GM23248 (cell line): ENCODE data around the gene EPHB6. TPM values are rescaled to one million over a fixed set of nuclear protein-coding genes. Genes with fewer than 3 reads are reported as not detected.

Source experiments
- DNase-seq: peaks from one replicate; pipeline ENCODE4 v3.0.0-alpha.2; 2015
- H2AFZ ChIP-seq: fragments of 200-600 bp; sonication (generic); 2 replicates; pipeline ENCODE4 v1.6.1; 2016; ENCODE audit warnings: antibody characterized with exemption
- H3F3A ChIP-seq: fragments of 200-600 bp; sonication (generic); 2 replicates; pipeline ENCODE4 v1.6.1; 2016; ENCODE audit warnings: mild to moderate bottlenecking, antibody characterized with exemption, mixed run types; ENCODE audit not compliant: insufficient read depth
- H3K27ac ChIP-seq: fragments of 200-600 bp; sonication (generic); 2 replicates; pipeline ENCODE4 v1.5.1; 2016; ENCODE audit warnings: mild to moderate bottlenecking
- H3K27me3 ChIP-seq: fragments of 200-600 bp; sonication (generic); replicated peaks from 2 replicates; pipeline ENCODE4 v1.6.1; 2016; ENCODE audit warnings: mild to moderate bottlenecking; ENCODE audit not compliant: insufficient read depth
- H3K36me3 ChIP-seq: fragments of 200-600 bp; sonication (generic); 2 replicates; pipeline ENCODE4 v1.6.1; 2016; ENCODE audit warnings: low read depth, mild to moderate bottlenecking
- H3K4me1 ChIP-seq: fragments of 200-600 bp; sonication (generic); 2 replicates; pipeline ENCODE4 v1.6.1; 2016; ENCODE audit warnings: mild to moderate bottlenecking; ENCODE audit not compliant: insufficient read depth
- H3K4me2 ChIP-seq: fragments of 200-600 bp; sonication (generic); one replicate; pipeline ENCODE4 v1.6.1; 2016; ENCODE audit warnings: mild to moderate bottlenecking; ENCODE audit not compliant: unreplicated experiment
- H3K4me3 ChIP-seq: fragments of 200-600 bp; sonication (generic); 2 replicates; pipeline ENCODE4 v1.5.1; 2016; ENCODE audit warnings: mild to moderate bottlenecking
- H3K79me2 ChIP-seq: fragments of 200-600 bp; sonication (generic); 2 replicates; pipeline ENCODE4 v1.6.1; 2016; ENCODE audit warnings: mild to moderate bottlenecking; ENCODE audit not compliant: insufficient read depth
- H3K9ac ChIP-seq: fragments of 200-600 bp; sonication (generic); 2 replicates; pipeline ENCODE4 v1.6.1; 2016; ENCODE audit warnings: mild to moderate bottlenecking
- H3K9me2 ChIP-seq: fragments of 200-600 bp; sonication (generic); 2 replicates; pipeline ENCODE4 v1.6.1; 2016; ENCODE audit warnings: mixed run types, mild to moderate bottlenecking, moderate library complexity; ENCODE audit not compliant: insufficient read depth
- H3K9me3 ChIP-seq: fragments of 200-600 bp; sonication (generic); one replicate; pipeline ENCODE4 v1.6.1; 2017; ENCODE audit warnings: low read depth
- H4K20me1 ChIP-seq: fragments of 200-600 bp; sonication (generic); 2 replicates; pipeline ENCODE4 v1.6.0; 2016; ENCODE audit not compliant: insufficient read depth
- EZH2 ChIP-seq: fragments of 200-600 bp; sonication (generic); IDR thresholded peaks from 2 replicates; pipeline ENCODE4 v1.6.1; 2018; ENCODE audit warnings: antibody characterized with exemption, mild to moderate bottlenecking; ENCODE audit not compliant: insufficient read depth, poor library complexity, severe bottlenecking
- EZH2phosphoT487 ChIP-seq: fragments of 200-600 bp; sonication (generic); IDR thresholded peaks from 2 replicates; pipeline ENCODE4 v1.6.1; 2018; ENCODE audit warnings: antibody characterized with exemption, moderate library complexity, mild to moderate bottlenecking, low read depth; ENCODE audit not compliant: insufficient read depth
- WGBS, 2 experiments: methylation state at CpG; one replicate each; pipeline ENCODE4 v1.1.6; 2015 to 2017; ENCODE audit warnings: low lambda C conversion rate in 2 of 2, low coverage in 1 of 2; ENCODE audit errors: missing lambda C conversion rate in 2 of 2; 5-methylcytosine and 5-hydroxymethylcytosine counted together
- in situ Hi-C: fragments of 300-500 bp; cut with MboI; formaldehyde crosslinking; loops from 2 replicates; pipeline ENCODE4 v1.15.0; 2020
- polyA plus RNA-seq: library from polyadenylated mRNA; unstranded; fragments of >200 nt; fragmentation: Nextera tagmentation; extraction: Ambion mirVana; gene quantifications from 2 replicates; pipeline ENCODE4 v1.2.1, GENCODE V29; 2016
- total RNA-seq: library from RNA; depleted of rRNA; stranded (reverse); fragments of >200 nt; shearing (Covaris generic); gene quantifications from 2 replicates; pipeline ENCODE4 v1.2.3, GENCODE V29; 2014

The EPHB6 gene
- total and polyA plus RNA-seq, 2 experiments from 2014 or later: 0.11 to 1.2 TPM

DNA sequence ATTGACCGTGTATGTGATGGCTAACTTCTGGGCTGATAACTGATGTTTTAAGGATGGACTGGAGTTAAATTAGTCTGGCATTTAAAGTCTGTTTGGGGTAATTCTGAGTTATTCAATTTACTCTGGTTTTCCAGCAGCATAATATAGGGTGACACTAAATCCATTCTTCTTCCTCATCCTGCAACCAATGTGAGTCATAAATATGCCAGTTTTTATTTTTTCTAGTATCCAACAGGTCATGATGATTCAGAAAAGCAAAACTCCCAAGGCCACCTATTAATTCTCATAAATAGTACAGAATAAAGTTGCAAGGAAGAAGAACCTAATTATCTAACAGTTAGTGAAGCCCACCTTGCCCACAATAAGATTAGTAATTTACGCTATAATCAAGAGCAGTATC lies 7.5 kb upstream of the EPHB6 start:
- Histone ChIP-seq H3K27ac (no peak overlapping the region), H3K4me2 (no peak overlapping the region), H3K4me3 (no peak overlapping the region), H4K20me1 (no peaks in the 10 kb centered on the region), H3K36me3 (no peaks in the 10 kb centered on the region), H3K9me3 (no peaks in the 10 kb centered on the region), H3K9me2 (no peaks in the 10 kb centered on the region), H3K4me1 (no peaks in the 10 kb centered on the region), H3K9ac (no peak overlapping the region), H3K27me3 (peaks cover 32% of the 10 kb centered on the region), H3K79me2 (no peaks in the 10 kb centered on the region), H3F3A (no peaks in the 10 kb centered on the region), H2AFZ (no peak overlapping the region)
- WGBS, 2 experiments: 31 to 46% methylated on average over 2 of the region's 2 CpGs
- TF ChIP-seq EZH2phosphoT487: no peak
- no peak for TF ChIP-seq EZH2
- in situ Hi-C loops: no loop called here
- DNase-seq: no peak

DNA sequence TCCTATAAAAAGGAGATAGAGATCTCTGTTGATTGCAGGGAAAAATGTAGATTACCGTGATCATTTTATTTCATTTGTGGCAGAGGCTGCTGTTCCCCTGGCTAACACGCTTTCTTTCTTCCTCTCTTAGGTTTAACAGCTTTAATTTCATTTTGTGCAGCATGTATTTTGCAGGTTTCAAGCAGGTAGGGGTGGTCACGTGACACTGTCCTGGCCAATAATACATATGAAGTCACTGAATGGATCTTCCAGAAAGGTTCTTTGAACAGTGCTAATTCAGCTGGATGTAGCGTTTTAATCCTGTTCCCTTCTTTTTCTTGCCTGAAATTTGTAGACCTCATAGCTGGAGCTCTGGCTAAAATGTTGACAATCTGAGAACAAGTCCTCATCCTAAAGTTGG lies 3.6 kb upstream of the EPHB6 start:
- 44 to 52% methylated on average over 4 of the region's 4 CpGs for WGBS, 2 experiments
- H4K20me1 ChIP-seq: no peaks in the 10 kb centered on the region
- no peak for DNase-seq
- no peak overlapping the region for H3K27ac ChIP-seq
- H3K9me2 ChIP-seq: no peaks in the 10 kb centered on the region
- TF ChIP-seq EZH2 (no peak), EZH2phosphoT487 (no peak)
- H3K4me3 ChIP-seq: no peak overlapping the region
- H2AFZ ChIP-seq: no peak overlapping the region
- no peaks in the 10 kb centered on the region for H3F3A ChIP-seq
- no peaks in the 10 kb centered on the region for H3K79me2 ChIP-seq
- H3K9ac ChIP-seq: no peak overlapping the region
- in situ Hi-C loops: no loop called here
- no peak overlapping the region for H3K4me2 ChIP-seq
- H3K9me3 ChIP-seq: no peaks in the 10 kb centered on the region
- no peaks in the 10 kb centered on the region for H3K36me3 ChIP-seq
- H3K4me1 ChIP-seq: 0 out of 2 replicates have a peak, but pooled peaks cover 3% of the 10 kb centered on the region
- H3K27me3 ChIP-seq: peaks cover 51% of the 10 kb centered on the region

DNA sequence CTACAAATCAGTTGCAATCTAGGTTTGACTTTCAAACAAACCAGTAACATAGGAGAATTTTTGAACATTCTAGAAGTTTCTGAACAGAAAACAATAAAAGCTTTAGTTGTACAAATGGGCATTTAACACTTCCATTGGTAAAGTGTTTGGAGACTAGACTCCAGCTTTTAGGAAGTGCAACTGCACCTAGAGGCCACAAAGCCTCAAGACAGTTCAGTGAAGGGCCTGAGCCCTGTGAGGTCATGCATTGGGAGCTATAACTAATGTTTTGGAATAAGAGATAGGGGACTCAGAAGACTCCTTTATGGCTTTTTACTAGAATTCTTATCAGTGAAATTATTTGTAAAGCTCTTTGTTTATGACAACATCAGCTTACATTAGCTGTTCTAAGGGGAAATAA lies 3.0 kb upstream of the EPHB6 start:
- H3K27me3 ChIP-seq: peaks cover 51% of the 10 kb centered on the region
- no peaks in the 10 kb centered on the region for H3K36me3 ChIP-seq
- H3K9me2 ChIP-seq: no peaks in the 10 kb centered on the region
- H3K4me3 ChIP-seq: no peak overlapping the region
- H3K9me3 ChIP-seq: no peaks in the 10 kb centered on the region
- TF ChIP-seq EZH2 (no peak), EZH2phosphoT487 (no peak)
- H3K4me1 ChIP-seq: 0 out of 2 replicates have a peak, but pooled peaks cover 3% of the 10 kb centered on the region
- H3K4me2 ChIP-seq: no peak overlapping the region
- H3K9ac ChIP-seq: no peak overlapping the region
- H3K79me2 ChIP-seq: no peaks in the 10 kb centered on the region
- in situ Hi-C loops: no loop called here
- DNase-seq: no peak
- H2AFZ ChIP-seq: no peak overlapping the region
- no peak overlapping the region for H3K27ac ChIP-seq
- H4K20me1 ChIP-seq: no peaks in the 10 kb centered on the region
- H3F3A ChIP-seq: no peaks in the 10 kb centered on the region

DNA sequence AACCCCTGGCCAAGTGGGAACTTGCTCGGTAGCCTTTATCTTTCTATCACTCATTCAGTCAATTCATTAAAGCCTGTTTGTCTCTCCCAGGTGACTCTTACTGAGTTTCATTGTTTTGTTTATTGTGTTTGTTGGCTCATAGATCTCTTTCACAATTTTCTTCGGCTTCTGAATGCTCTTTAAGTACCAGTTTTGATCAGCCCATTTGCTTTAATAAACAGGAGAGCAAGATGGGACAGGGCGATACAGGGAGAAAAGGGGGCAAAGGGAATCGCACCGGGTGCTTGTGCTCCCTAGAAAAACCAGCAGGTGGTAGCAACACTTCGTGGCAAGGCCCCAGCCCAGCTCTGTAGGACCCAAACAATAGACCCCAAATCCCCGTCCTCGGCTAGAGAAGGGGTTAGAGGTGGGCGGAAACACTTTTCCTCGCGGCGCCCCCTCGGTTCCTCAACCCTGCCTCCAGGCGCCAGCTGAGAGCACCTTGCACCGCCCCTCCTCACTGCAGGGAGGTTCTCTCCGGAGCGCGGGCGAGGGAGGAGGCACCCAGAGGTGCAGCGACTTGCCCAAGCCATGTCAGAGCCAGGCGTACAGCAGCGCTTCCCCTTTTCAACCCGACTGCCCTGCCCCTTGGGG lies 1.0 kb upstream of the EPHB6 start:
- in situ Hi-C loops: no loop called here

More for the DNA sequence above, 1.0 kb upstream of the EPHB6 start:
- TF ChIP-seq EZH2 (peak; percentile 36), EZH2phosphoT487 (no peak)
- H3K9ac ChIP-seq: no peak overlapping the region
- H3K27ac ChIP-seq: no peak overlapping the region
- H3K4me1 ChIP-seq: 0 out of 2 replicates have a peak, but pooled peaks cover 3% of the 10 kb centered on the region
- H3K9me3 ChIP-seq: no peaks in the 10 kb centered on the region
- H3K79me2 ChIP-seq: no peaks in the 10 kb centered on the region
- WGBS, 2 experiments: 1 to 3% methylated on average over 23 of the region's 23 CpGs
- H3K9me2 ChIP-seq: no peaks in the 10 kb centered on the region
- H3K4me3 ChIP-seq: peak overlapping the region; percentile 71
- peak; percentile 67 for DNase-seq
- H3K4me2 ChIP-seq: peak overlapping the region; percentile 81
- no peaks in the 10 kb centered on the region for H4K20me1 ChIP-seq
- peak overlapping the region; percentile 87 for H2AFZ ChIP-seq
- H3F3A ChIP-seq: no peaks in the 10 kb centered on the region
- peaks cover 40% of the 10 kb centered on the region for H3K27me3 ChIP-seq
- H3K36me3 ChIP-seq: no peaks in the 10 kb centered on the region
